Omental fat pad (tissue), 4 donors: ENCODE results near the gene CCDC192. TPM values are rescaled to one million over a fixed set of nuclear protein-coding genes. Genes with fewer than 3 reads are reported as not detected.
"Not testable (repeated sequence)": the region's sequence is repeated elsewhere in the genome, so short reads cannot be mapped to it uniquely, and the experiment has no call there.

Source experiments
- ATAC-seq: fragments of 150-250 bp; one replicate; pipeline ENCODE4 v1.9.1; 2016; ENCODE audit warnings: mild to moderate bottlenecking, moderate library complexity; ENCODE audit not compliant: low FRiP score
- DNase-seq: peaks from one replicate; pipeline ENCODE4 v3.0.0-alpha.2; 2019; ENCODE audit warnings: low spot score
- CTCF ChIP-seq, 3 donors: fragments of 450-650 bp; IDR thresholded peaks; one replicate each; pipeline ENCODE4 v1.5.1; 2016 to 2017; ENCODE audit warnings: antibody characterized with exemption in 3 of 3, mild to moderate bottlenecking in 3 of 3, moderate library complexity in 2 of 3
- total RNA-seq, 4 donors: library from RNA; depleted of rRNA; stranded (reverse); fragments of >200 nt; gene quantifications; one replicate each; pipeline ENCODE4 v1.1.0, GENCODE V29; 2016

The CCDC192 gene
- total RNA-seq, 4 donors from 2014 or later: 0.56 TPM; not detected in 3

DNA sequence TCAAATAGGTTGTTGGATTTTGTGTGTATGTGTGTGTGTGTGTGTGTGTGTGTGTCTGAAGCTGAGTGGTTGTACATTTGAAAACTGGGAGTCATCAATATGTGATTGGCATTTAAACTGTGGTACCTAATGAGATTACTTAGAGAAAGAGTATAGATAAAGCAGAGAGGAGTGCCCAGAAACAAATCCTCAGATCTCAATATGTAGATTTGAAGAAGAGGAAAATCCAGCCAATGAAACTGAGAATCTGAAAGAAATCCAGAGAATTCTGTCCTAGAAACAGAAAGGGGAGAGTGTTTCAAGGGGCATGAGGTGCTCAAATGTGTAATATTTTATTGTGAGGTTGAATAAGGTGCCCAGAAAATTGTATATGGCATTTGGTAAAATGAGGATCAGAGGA, 66.2 kb downstream of the CCDC192 start:
- no peak for TF ChIP-seq CTCF (IDR thresholded peaks at IDR 0.05)
- ATAC-seq (no peak), DNase-seq (no peak)

GRCh38 chr5:127770272-127770671, 67.1 kb downstream of the CCDC192 start:
- TF ChIP-seq CTCF (IDR thresholded peaks at IDR 0.05): no peak
- DNase-seq (no peak), ATAC-seq (no peak)

- ATAC-seq: no peak
- TF ChIP-seq CTCF (IDR thresholded peaks at IDR 0.05): no peak
- no peak for DNase-seq
Observed at GRCh38 chr5:127772531-127772930, 69.3 kb downstream of the CCDC192 start.

GRCh38 chr5:127774221-127774620, 71.0 kb downstream of the CCDC192 start:
- DNase-seq (no peak), ATAC-seq (no peak)
- no peak for TF ChIP-seq CTCF (IDR thresholded peaks at IDR 0.05)

DNA sequence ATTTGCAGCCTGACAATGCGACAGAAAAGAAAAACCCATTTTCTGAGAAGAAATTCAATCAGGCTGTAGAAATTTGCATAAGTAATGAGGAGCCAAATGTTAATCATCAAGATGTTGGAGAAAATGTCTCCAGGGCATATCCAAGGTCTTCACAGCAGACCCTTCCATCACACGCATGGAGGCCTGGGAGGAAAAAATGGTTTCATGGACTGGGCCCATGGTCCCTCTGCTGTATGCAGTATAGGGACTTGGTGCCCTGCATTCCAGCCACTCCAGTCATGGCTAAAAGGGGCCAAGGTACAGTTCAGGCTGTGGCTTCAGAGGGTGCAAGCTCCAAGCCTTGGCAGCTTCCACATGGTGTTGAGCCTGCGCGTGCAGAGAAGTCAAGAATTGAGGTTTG, 73.3 kb downstream of the CCDC192 start:
- ATAC-seq (no peak), DNase-seq (no peak)
- TF ChIP-seq CTCF (IDR thresholded peaks at IDR 0.05): no peak

DNA sequence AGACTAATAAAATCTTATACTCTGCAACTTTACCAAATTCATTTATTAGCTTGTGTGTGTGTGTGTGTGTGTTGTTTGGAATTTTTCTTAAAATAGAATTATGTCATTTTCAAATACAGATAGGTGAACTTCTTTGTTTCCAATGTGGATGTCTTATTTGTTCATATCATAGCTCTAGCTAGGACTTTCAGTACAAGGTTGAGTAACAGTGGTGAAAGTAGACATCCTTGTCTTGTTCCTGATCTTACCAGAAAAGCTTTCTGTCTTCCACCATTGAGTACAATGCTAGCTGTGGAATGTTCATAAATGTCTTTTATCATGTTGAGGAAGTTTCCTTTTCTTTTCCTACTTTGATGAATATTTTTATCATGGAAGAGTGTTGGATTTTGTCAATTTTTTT, 74.8 kb downstream of the CCDC192 start:
- TF ChIP-seq CTCF (IDR thresholded peaks at IDR 0.05): no peak
- no peak for DNase-seq
- no peak for ATAC-seq

GRCh38 chr5:127782450-127782849, 79.3 kb downstream of the CCDC192 start:
- not testable (repeated sequence) for DNase-seq, ATAC-seq
